Tibial artery (tissue), 4 donors: ENCODE results near the gene ARSG.
"Not testable (repeated sequence)": the region's sequence is repeated elsewhere in the genome, so short reads cannot be mapped to it uniquely, and the experiment has no call there.

Experiments
- DNase-seq, 2 donors: peaks; one replicate each; pipeline ENCODE4 v3.0.0-alpha.2; 2019
- H3K27ac ChIP-seq, 2 donors: fragments of 200-600 bp; sonication (generic) in 1 of 2; 1 replicate in 1 of 2; 2 replicates in 1 of 2; pipeline ENCODE4 v1.5.1; 2018 to 2019; ENCODE audit warnings: mild to moderate bottlenecking in 1 of 2
- H3K27me3 ChIP-seq, 2 donors: fragments of 200-600 bp; sonication (generic) in 1 of 2; one replicate each; pipeline versions ENCODE4 v1.5.1 to v1.6.0; 2016 to 2019
- H3K36me3 ChIP-seq, 3 donors: fragments of 200-600 bp; sonication (generic) in 2 of 3; one replicate each; pipeline ENCODE4 v1.5.1; 2016 to 2019; ENCODE audit warnings: mild to moderate bottlenecking in 2 of 3
- H3K4me1 ChIP-seq, 4 donors: fragments of 200-600 bp; sonication (generic) in 2 of 4; 1 replicate in 3 of 4; 2 replicates in 1 of 4; pipeline ENCODE4 v1.5.1; 2016 to 2019
- H3K4me3 ChIP-seq, 2 donors: fragments of 200-600 bp; sonication (generic) in 1 of 2; 1 replicate in 1 of 2; 2 replicates in 1 of 2; pipeline ENCODE4 v1.5.1; 2018 to 2019; ENCODE audit warnings: mild to moderate bottlenecking in 2 of 2
- H3K9me3 ChIP-seq, 3 donors: fragments of 200-600 bp; sonication (generic) in 1 of 3; one replicate each; pipeline ENCODE4 v1.5.1; 2016 to 2019
- CTCF ChIP-seq, 2 experiments: fragments of 200-600 bp in 1 of 2; fragments of 450-650 bp in 1 of 2; IDR thresholded peaks; one replicate each; pipeline ENCODE4 v1.5.1; 2017 to 2019; ENCODE audit warnings: antibody characterized with exemption in 2 of 2, mild to moderate bottlenecking in 1 of 2, moderate library complexity in 1 of 2
- intact Hi-C: fragments of 100-400 bp; cut with DNase I; formaldehyde crosslinking; loops from one replicate; pipeline ENCODE4 v1.15.0; 2023; ENCODE audit warnings: low total_unique reads

The ARSG gene

GRCh38 chr17:68329331-68329730 lies 38.0 kb downstream of the ARSG start:
- no peak for DNase-seq

GRCh38 chr17:68331932-68332331 lies 40.6 kb downstream of the ARSG start:
- intact Hi-C loops, DNase-seq, H3K4me3 ChIP-seq, H3K27me3 ChIP-seq, H3K4me1 ChIP-seq, H3K36me3 ChIP-seq, H3K27ac ChIP-seq: not testable (repeated sequence)
- H3K9me3 ChIP-seq: peaks cover 0 to 14% (median 9%) of the 10 kb centered on the region in 3 donors

More at GRCh38 chr17:68329331-68329730, 38.0 kb downstream of the ARSG start:
- no peak for TF ChIP-seq CTCF (IDR thresholded peaks at IDR 0.05)
- Histone ChIP-seq H3K4me3 (no peak overlapping the region), H3K27me3 (no peaks in the 10 kb centered on the region), H3K9me3 (peaks cover 0 to 14% (median 9%) of the 10 kb centered on the region in 3 donors), H3K4me1 (no peaks in the 10 kb centered on the region), H3K36me3 (no peaks in the 10 kb centered on the region), H3K27ac (no peak overlapping the region)
- intact Hi-C loops: no loop called here

GRCh38 chr17:68334393-68334792 lies 43.1 kb downstream of the ARSG start:
- intact Hi-C loops: no loop called here
- Histone ChIP-seq H3K4me3 (no peak overlapping the region), H3K36me3 (no peaks in the 10 kb centered on the region), H3K4me1 (no peaks in the 10 kb centered on the region), H3K9me3 (peaks cover 0 to 14% (median 9%) of the 10 kb centered on the region in 3 donors), H3K27ac (no peak overlapping the region), H3K27me3 (no peaks in the 10 kb centered on the region)
- DNase-seq: no peak
- no peak for TF ChIP-seq CTCF (IDR thresholded peaks at IDR 0.05)

- no peak for TF ChIP-seq CTCF (IDR thresholded peaks at IDR 0.05)
- no peak overlapping the region for H3K27ac ChIP-seq
- no peak overlapping the region for H3K4me3 ChIP-seq
- H3K27me3 ChIP-seq: no peaks in the 10 kb centered on the region
- no peaks in the 10 kb centered on the region for H3K4me1 ChIP-seq
- H3K9me3 ChIP-seq: no peaks in the 10 kb centered on the region
- no peak for DNase-seq
- intact Hi-C loops: no loop called here
- H3K36me3 ChIP-seq: peaks cover 0 to 9% (median 0%) of the 10 kb centered on the region in 3 donors
Measured at GRCh38 chr17:68341482-68341881, 50.2 kb downstream of the ARSG start.

GRCh38 chr17:68343976-68344375 lies 52.7 kb downstream of the ARSG start:
- no peak overlapping the region for H3K4me3 ChIP-seq
- no peak for DNase-seq
- no peaks in the 10 kb centered on the region for H3K4me1 ChIP-seq
- intact Hi-C loops: no loop called here
- no peak for TF ChIP-seq CTCF (IDR thresholded peaks at IDR 0.05)
- no peak overlapping the region for H3K27ac ChIP-seq
- H3K36me3 ChIP-seq: peaks cover 0 to 9% (median 0%) of the 10 kb centered on the region in 3 donors
- H3K27me3 ChIP-seq: no peaks in the 10 kb centered on the region
- H3K9me3 ChIP-seq: no peaks in the 10 kb centered on the region

GRCh38 chr17:68344701-68345136 lies 53.4 kb downstream of the ARSG start:
- H3K27me3 ChIP-seq: no peaks in the 10 kb centered on the region
- no peak overlapping the region for H3K27ac ChIP-seq
- no peak overlapping the region for H3K4me3 ChIP-seq
- no peaks in the 10 kb centered on the region for H3K9me3 ChIP-seq
- peaks cover 0 to 9% (median 0%) of the 10 kb centered on the region in 3 donors for H3K36me3 ChIP-seq
- DNase-seq: no peak
- no peak for TF ChIP-seq CTCF (IDR thresholded peaks at IDR 0.05)
- H3K4me1 ChIP-seq: no peaks in the 10 kb centered on the region
- intact Hi-C loops: no loop called here
